KOPT-K1 (cell line): Measurements from ENCODE around the gene IL17A.

Experiments used
- H3K27ac ChIP-seq: fragments of 200-600 bp; sonication (generic); 2 replicates; pipeline ENCODE4 v1.5.1; 2016; ENCODE audit warnings: antibody characterized with exemption, mild to moderate bottlenecking, low read depth, low read length; ENCODE audit not compliant: poor library complexity, severe bottlenecking
- H3K36me3 ChIP-seq: fragments of 200-600 bp; sonication (generic); 2 replicates; pipeline ENCODE4 v1.5.1; 2017; ENCODE audit warnings: antibody characterized with exemption, mild to moderate bottlenecking, low read length, moderate library complexity; ENCODE audit not compliant: insufficient read depth
- H3K9me3 ChIP-seq: fragments of 200-600 bp; sonication (generic); 2 replicates; pipeline ENCODE4 v1.5.1; 2017; ENCODE audit warnings: antibody characterized with exemption, low read length, mild to moderate bottlenecking; ENCODE audit not compliant: insufficient read depth, poor library complexity, severe bottlenecking

Gene IL17A

DNA sequence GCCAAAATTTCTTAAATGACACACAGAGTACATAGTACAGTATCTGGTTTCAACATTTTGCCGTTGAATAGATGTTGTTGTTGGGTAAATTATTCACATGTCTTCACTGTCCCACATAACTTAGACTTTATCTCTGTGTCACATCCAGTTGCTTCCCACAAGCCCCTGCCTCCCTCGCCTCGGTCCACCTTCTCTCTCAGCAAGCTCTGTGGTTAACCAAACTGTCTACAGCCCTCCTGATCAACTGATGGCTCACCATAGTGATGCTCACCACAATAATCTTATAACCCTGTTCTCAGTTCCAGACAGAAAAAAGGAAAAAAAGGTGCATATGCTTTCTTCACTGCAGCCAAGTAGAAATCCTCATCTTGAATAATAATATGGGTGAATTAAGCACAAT is 35.1 kb downstream of the IL17A start:
- H3K9me3 ChIP-seq: no peaks in the 10 kb centered on the region
- H3K27ac ChIP-seq: no peak overlapping the region
- no peaks in the 10 kb centered on the region for H3K36me3 ChIP-seq

DNA sequence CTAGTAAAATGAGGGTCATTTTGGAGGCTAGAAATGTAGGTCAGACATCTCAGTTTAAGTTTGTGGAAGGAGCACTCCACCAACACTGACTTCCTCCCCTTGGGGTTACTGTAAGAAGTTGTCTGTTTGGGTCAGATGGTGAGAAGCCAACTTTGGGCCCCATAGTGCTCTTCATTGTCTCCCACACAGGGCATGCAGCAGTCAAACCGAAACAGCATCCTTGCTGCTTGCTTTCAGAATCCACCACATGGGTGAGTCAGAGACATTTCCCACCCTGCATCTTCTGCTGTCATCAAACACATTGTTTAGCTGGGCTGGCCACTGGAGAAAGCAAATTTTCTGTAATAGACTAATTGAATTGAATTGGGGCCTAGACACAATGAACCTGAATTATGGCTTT is 41.3 kb downstream of the IL17A start:
- Histone ChIP-seq H3K36me3 (no peaks in the 10 kb centered on the region), H3K9me3 (no peaks in the 10 kb centered on the region), H3K27ac (no peak overlapping the region)

DNA sequence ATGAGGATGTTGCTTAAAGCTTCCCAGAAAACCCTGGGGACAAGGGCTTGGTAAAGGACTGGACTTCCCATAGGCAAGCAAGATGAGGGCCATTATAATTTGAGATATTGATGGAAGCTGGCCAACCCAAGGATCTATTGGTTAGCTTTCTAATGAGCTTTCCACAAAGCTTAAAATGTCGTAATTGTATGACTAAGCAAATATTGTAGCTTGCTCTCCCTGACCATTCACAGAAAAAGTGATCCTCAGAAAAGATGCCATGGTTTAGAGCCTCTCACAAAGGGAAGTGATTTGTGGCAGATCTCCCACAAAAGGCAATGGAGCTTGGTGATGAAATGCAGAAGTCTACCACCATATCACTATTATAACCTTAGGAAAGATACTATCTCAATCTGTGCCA is 44.5 kb downstream of the IL17A start:
- H3K27ac ChIP-seq: no peak overlapping the region
- H3K36me3 ChIP-seq: no peaks in the 10 kb centered on the region
- no peaks in the 10 kb centered on the region for H3K9me3 ChIP-seq

DNA sequence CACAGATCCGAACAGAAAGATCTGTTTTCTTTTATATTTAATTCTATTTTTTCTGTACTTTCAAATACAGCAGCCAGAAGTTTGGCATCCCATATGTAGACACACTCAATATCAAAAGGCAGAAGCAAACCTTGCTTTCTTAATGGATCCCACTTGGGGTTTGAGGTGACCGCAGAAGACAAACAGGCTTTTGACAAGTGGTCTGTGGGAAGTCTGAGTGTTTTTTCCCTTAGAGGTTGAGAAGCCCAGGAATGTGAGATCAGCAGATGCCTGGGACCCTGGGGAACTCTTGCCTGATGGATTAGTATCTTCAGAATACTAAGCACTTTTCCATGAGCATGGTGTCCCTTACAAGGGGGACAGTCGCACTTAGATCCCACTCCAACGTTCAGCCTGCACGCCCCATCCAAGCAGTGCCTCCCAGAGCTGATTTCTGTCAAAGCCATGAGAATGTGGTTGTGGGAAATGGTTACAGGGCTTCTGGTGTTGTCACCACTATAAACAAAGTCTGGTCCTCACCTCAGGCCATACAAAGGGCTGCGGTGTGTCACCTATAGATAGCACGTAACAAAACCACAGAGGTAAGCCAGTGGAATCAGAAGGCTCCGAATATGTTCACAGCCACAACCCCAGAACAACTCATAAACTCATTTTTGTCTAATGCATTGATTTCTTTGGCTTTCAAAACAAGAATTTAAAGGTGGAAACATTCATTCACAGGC is 45.4 kb downstream of the IL17A start:
- H3K36me3 ChIP-seq: no peaks in the 10 kb centered on the region
- H3K27ac ChIP-seq: no peak overlapping the region
- H3K9me3 ChIP-seq: no peaks in the 10 kb centered on the region

DNA sequence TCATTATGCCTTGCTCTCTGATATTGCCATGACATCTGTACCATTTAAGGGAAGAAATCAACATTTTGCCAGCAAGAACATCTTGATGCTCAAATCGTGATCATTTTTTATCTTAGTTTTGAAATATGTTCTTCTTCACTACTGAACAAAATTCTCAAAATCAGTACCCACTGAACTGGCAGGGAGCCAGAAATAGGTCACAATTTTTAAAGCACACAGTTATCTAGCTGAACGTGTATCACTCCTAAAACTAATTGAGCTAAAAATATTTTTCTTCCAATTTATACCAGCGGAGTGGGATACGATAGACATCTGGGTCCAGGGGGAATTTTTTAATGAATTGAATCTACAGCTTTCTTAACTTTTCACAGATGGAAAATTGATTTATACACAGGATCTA is 46.8 kb downstream of the IL17A start:
- Histone ChIP-seq H3K9me3 (no peaks in the 10 kb centered on the region), H3K36me3 (no peaks in the 10 kb centered on the region), H3K27ac (no peak overlapping the region)

DNA sequence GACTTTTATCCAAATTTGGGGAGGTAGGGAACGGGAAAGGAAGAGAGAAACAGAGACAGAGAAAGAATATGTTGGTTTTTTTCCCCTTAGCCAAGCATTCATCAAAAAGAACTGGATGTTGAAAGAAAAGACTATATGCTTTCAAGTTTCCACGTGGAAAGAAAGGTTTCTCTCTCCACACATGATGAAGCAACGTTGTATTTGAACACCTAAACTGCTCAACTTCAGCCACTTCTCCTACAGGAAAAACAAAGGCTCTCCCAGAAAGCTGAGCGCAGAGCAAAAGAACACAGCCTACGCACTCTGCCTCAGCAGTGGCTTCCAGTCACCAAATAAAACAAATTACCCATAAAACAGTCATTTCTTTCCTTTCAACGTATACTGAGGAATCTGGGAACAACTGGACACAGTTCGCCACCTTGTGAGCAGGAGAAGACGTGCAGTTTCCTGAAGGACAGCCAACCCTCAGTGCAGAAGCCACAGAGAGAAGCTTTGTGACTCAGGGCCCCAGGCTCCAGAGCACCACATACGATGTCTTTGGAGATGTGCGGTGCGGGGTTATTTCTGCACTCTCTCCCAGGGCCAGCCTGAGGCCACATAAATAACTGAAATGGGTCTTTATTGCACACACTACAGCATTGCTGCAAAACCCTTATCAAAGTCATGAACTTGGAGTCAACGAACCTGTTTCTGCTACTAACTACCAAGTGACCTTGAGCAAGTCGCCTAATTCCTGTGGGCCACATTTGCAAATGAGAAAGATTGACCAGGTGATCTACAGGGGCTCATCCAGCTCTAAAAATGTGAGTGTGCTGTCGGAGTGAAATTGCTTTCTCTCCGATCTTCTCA is 48.0 kb downstream of the IL17A start:
- no peak overlapping the region for H3K27ac ChIP-seq
- no peaks in the 10 kb centered on the region for H3K9me3 ChIP-seq
- no peaks in the 10 kb centered on the region for H3K36me3 ChIP-seq
